SK-N-SH (cell line): ENCODE results near the gene SENP3. TPM values are rescaled to one million over a fixed set of nuclear protein-coding genes. Genes with fewer than 3 reads are reported as not detected.

Experiments used
- CTCF ChIA-PET: fragments of 300-600, 350-600 bp; formaldehyde crosslinking; extraction: SDS; loops from one replicate; lab custom pipeline; 2021; lab: Yijun Ruan, JAX
- POLR2A ChIA-PET: fragments of 350-600 bp; sonication (Branson Sonifier 250); formaldehyde crosslinking; extraction: SDS; loops from one replicate; lab custom pipeline; 2020; ENCODE audit warnings: antibody characterized with exemption, inconsistent platforms; lab: Yijun Ruan, JAX
- DNase-seq: peaks from one replicate; pipeline ENCODE4 v3.0.0; 2012
- H2AFZ ChIP-seq: fragments of 200-600 bp; sonication (generic); 2 replicates; pipeline ENCODE4 v1.8.1; 2016; ENCODE audit warnings: antibody characterized with exemption, mild to moderate bottlenecking, low read depth
- H3F3A ChIP-seq: fragments of 200-600 bp; sonication (generic); replicated peaks from 2 replicates; pipeline ENCODE3; 2016; ENCODE audit warnings: antibody characterized with exemption, mild to moderate bottlenecking; ENCODE audit not compliant: insufficient read depth
- H3K27ac ChIP-seq, 2 experiments: fragments of 200-500 bp in 1 of 2; fragments of 200-600 bp in 1 of 2; sonication (Bioruptor generic) in 1 of 2; sonication (generic), shearing (Covaris generic) in 1 of 2; 2 replicates each; pipeline versions ENCODE4 v1.5.1 to v1.6.1; 2014 to 2016; ENCODE audit warnings: low read depth in 2 of 2, inconsistent platforms in 1 of 2, low read length in 1 of 2, mild to moderate bottlenecking in 1 of 2, mixed read lengths in 1 of 2
- H3K27me3 ChIP-seq: fragments of 200-600 bp; sonication (generic), shearing (Covaris generic); 2 replicates; pipeline ENCODE4 v1.6.1; 2016; ENCODE audit warnings: mixed run types; ENCODE audit not compliant: insufficient read depth
- H3K36me3 ChIP-seq, 2 experiments: fragments of 200-500 bp in 1 of 2; fragments of 200-600 bp in 1 of 2; sonication (Bioruptor generic) in 1 of 2; sonication (generic) in 1 of 2; replicated peaks in 1 of 2; 2 replicates each; pipeline versions ENCODE3 to v1.5.1; 2014 to 2016; ENCODE audit warnings: low read length in 1 of 2, mild to moderate bottlenecking in 1 of 2; ENCODE audit not compliant: insufficient read depth in 2 of 2, control insufficient read depth in 1 of 2
- H3K4me1 ChIP-seq, 2 experiments: fragments of 200-500 bp in 1 of 2; fragments of 200-600 bp in 1 of 2; sonication (Bioruptor generic) in 1 of 2; sonication (generic), shearing (Covaris generic) in 1 of 2; 2 replicates each; pipeline versions ENCODE4 v1.5.1 to v1.6.1; 2014 to 2016; ENCODE audit warnings: low read depth in 1 of 2, low read length in 1 of 2, mixed run types in 1 of 2; ENCODE audit not compliant: insufficient read depth in 2 of 2, control insufficient read depth in 1 of 2
- H3K4me2 ChIP-seq: fragments of 200-600 bp; sonication (generic), shearing (Covaris generic); 2 replicates; pipeline ENCODE4 v1.6.1; 2017; ENCODE audit warnings: mixed run types
- H3K4me3 ChIP-seq, 2 experiments: fragments of 200-500 bp in 1 of 2; fragments of 200-600 bp in 1 of 2; sonication (Bioruptor generic) in 1 of 2; sonication (generic), shearing (Covaris generic) in 1 of 2; 2 replicates each; pipeline versions ENCODE4 v1.5.1 to v1.8.1; 2014 to 2016; ENCODE audit warnings: low read depth in 2 of 2, inconsistent platforms in 1 of 2, low read length in 1 of 2, mild to moderate bottlenecking in 1 of 2, mixed read lengths in 1 of 2, moderate library complexity in 1 of 2
- H3K79me2 ChIP-seq: fragments of 200-600 bp; sonication (generic); 2 replicates; pipeline ENCODE4 v1.8.1; 2017; ENCODE audit warnings: mild to moderate bottlenecking; ENCODE audit not compliant: insufficient read depth
- H3K9ac ChIP-seq: fragments of 200-600 bp; sonication (generic); 2 replicates; pipeline ENCODE4 v1.6.1; 2017; ENCODE audit warnings: mixed run types
- H3K9me2 ChIP-seq: fragments of 200-600 bp; sonication (generic); 2 replicates; pipeline ENCODE4 v1.6.1; 2017; ENCODE audit warnings: mixed run types
- H3K9me3 ChIP-seq: fragments of 200-600 bp; sonication (generic); 2 replicates; pipeline ENCODE4 v1.6.1; 2017; ENCODE audit warnings: mixed run types, mild to moderate bottlenecking, moderate library complexity
- H4K20me1 ChIP-seq: fragments of 200-600 bp; sonication (generic); 2 replicates; pipeline ENCODE4 v1.6.1; 2017; ENCODE audit warnings: mild to moderate bottlenecking, mixed run types; ENCODE audit not compliant: insufficient read depth
- CHD2 ChIP-seq: fragments of 150-350 bp; IDR thresholded peaks from 2 replicates; pipeline ENCODE4 v1.6.1; 2018; ENCODE audit warnings: low read length; ENCODE audit not compliant: partially characterized antibody
- CTCF ChIP-seq: fragments of 200-600 bp; sonication (generic); IDR thresholded peaks from 2 replicates; pipeline ENCODE4 v1.6.1; 2017; ENCODE audit warnings: antibody characterized with exemption, mild to moderate bottlenecking, moderate library complexity
- FOSL2 ChIP-seq: IDR thresholded peaks from 2 replicates; pipeline ENCODE4 v1.4.0; 2012; ENCODE audit warnings: low read depth, mild to moderate bottlenecking, moderate library complexity, borderline replicate concordance
- JUND ChIP-seq: IDR thresholded peaks from 2 replicates; pipeline ENCODE4 v1.4.0; 2012
- MEF2A ChIP-seq: IDR thresholded peaks from 2 replicates; pipeline ENCODE4 v1.4.0; 2012; ENCODE audit warnings: low read depth, borderline replicate concordance
- NRF1 ChIP-seq: IDR thresholded peaks from 2 replicates; pipeline ENCODE4 v1.6.1; 2012; ENCODE audit warnings: low read depth, mild to moderate bottlenecking, low read length
- POLR2AphosphoS5 ChIP-seq: IDR thresholded peaks from 2 replicates; pipeline ENCODE4 v1.6.1; 2012; ENCODE audit warnings: low read depth, low read length
- RAD21 ChIP-seq: IDR thresholded peaks from 2 replicates; pipeline ENCODE4 v1.6.1; 2012; ENCODE audit warnings: mild to moderate bottlenecking, low read length
- RCOR1 ChIP-seq: fragments of 150-350 bp; IDR thresholded peaks from 2 replicates; pipeline ENCODE4 v1.6.1; 2017; ENCODE audit warnings: antibody characterized with exemption, low read length
- RFX5 ChIP-seq: IDR thresholded peaks from 2 replicates; pipeline ENCODE4 v1.6.1; 2012; ENCODE audit warnings: mild to moderate bottlenecking, improper control_type of control experiment, low read length
- SIN3A ChIP-seq: IDR thresholded peaks from 2 replicates; pipeline ENCODE4 v1.6.1; 2012; ENCODE audit warnings: low read depth, mild to moderate bottlenecking, low read length, moderate library complexity, borderline replicate concordance
- SMC3 ChIP-seq: IDR thresholded peaks from 2 replicates; pipeline ENCODE4 v1.6.1; 2012; ENCODE audit warnings: low read depth, low read length, improper control_type of control experiment
- USF1 ChIP-seq: IDR thresholded peaks from 2 replicates; pipeline ENCODE4 v1.4.0; 2012; ENCODE audit warnings: low read depth, borderline replicate concordance
- WGBS: methylation state at CpG from one replicate; pipeline ENCODE4 v1.1.6; 2017; ENCODE audit warnings: low lambda C conversion rate; 5-methylcytosine and 5-hydroxymethylcytosine counted together
- polyA plus RNA-seq, 3 experiments: library from polyadenylated mRNA; depleted of rRNA; stranded (reverse); fragments of >200 nt; gene quantifications; 2 replicates each; pipeline ENCODE4 v1.2.3, GENCODE V29; 2012
- TF ChIP-seq, protein P1 (sequence below): IDR thresholded peaks from 2 replicates; pipeline ENCODE4 v1.4.0; 2012; ENCODE audit warnings: low read depth
- TF ChIP-seq, protein P2 (sequence below): IDR thresholded peaks from 2 replicates; pipeline ENCODE4 v1.4.0; 2012; ENCODE audit warnings: low read depth, borderline replicate concordance

SENP3 gene
- polyA plus RNA-seq, 1 of the 3 experiments (the other 2 are of a cell fraction) = 80.8 TPM

DNA sequence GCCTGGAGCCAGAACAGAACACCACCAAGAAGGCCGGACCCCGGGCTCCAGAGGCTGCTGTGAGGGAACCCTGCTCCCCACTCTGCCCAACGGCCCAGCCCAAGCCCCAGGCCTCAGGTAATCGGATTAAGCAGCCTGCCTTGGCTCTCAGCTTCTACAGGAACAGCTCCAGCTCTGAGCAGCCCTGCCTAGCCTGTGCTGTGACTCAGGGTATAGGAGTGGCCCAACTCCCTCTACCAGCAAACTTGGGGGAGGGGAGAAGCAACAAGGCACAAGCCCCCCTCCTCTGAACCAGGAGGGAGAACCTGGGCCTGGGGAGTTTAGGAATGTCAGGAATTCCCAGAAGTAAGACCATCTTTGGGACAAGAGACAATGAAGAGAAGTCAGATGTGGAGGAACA, 29.0 kb downstream of the SENP3 start:
- ChIA-PET POLR2A (interaction anchor here (0.6 to 3.5 kb wide), 2 partner anchors 25 to 95 kb away, joined by 7 to 23 read pairs; partner anchors contain the start of genes TP53 and WRAP53), CTCF (interaction anchor here (0.6 to 3.4 kb wide), 6 partner anchors 11 to 236 kb away, joined by 4 to 22 read pairs (median 17); partner anchors contain the start of genes TMEM95, TP53 and WRAP53)
- Histone ChIP-seq H3F3A (peaks cover 53% of the 10 kb centered on the region), H3K79me2 (peaks cover 14% of the 10 kb centered on the region), H3K27me3 (no peaks in the 10 kb centered on the region)
- peak; percentile 70; the same call in 1 of the 2 replicates for TF ChIP-seq SIN3A
- peak; percentile 56; the same call in 1 of the 2 replicates for TF ChIP-seq FOSL2
- TF ChIP-seq JUND = no peak
- TF ChIP-seq, all 33 proteins: peak for 2
- Histone ChIP-seq H3K4me2 (peak overlapping the region; percentile 48; the same call in 1 of the 2 replicates), H3K4me1 (peaks cover 17 to 32% of the 10 kb centered on the region in 2 experiments), H3K9me2 (no peaks in the 10 kb centered on the region), H3K36me3 (peaks cover 34 to 67% of the 10 kb centered on the region in 2 experiments), H3K9ac (peak overlapping the region; percentile 31; the same call in 1 of the 2 replicates), H3K4me3 (no peak overlapping the region), H2AFZ (no peak overlapping the region), H4K20me1 (no peaks in the 10 kb centered on the region), H3K9me3 (no peaks in the 10 kb centered on the region), H3K27ac (peak overlapping the region; percentile 47 to 63)
- peak; percentile 57 for DNase-seq
- 46% methylated on average over 4 of the region's 4 CpGs for WGBS

DNA sequence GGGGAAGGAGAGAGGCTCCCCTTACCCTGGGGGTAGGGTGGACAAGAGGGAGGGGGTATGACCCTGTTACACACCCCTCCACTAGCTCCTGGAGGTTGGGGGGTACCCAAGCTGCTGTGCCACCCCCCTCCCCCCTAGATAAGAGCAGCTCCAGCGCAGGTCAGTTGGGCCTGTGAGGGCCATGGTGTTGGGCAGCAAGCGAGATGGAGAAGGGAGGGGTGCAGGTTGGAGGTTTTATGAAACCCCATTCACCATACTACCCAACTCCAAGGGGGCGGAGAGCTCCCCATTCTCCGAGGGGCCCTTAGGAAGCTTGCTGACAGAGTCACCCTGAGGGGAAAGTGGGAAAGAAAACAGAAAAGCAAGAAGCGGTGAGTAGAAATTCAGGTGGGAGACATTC, 29.9 kb downstream of the SENP3 start:
- peaks cover 17 to 32% of the 10 kb centered on the region in 2 experiments for H3K4me1 ChIP-seq
- no peak overlapping the region for H3K9ac ChIP-seq
- no peak overlapping the region for H3K4me2 ChIP-seq
- CTCF ChIA-PET = interaction anchor here (0.8 to 3.4 kb wide), 4 partner anchors 31 to 155 kb away, joined by 3 to 17 read pairs (median 4); partner anchors contain the start of gene WRAP53
- WGBS = 97% methylated on average over 5 of the region's 5 CpGs
- no peaks in the 10 kb centered on the region for H3K27me3 ChIP-seq
- H3K27ac ChIP-seq = peak overlapping the region; percentile 8 to 47; a peak in 2 of 4 replicates
- H4K20me1 ChIP-seq = no peaks in the 10 kb centered on the region
- no peaks in the 10 kb centered on the region for H3K9me3 ChIP-seq
- DNase-seq = no peak
- H3K79me2 ChIP-seq = peaks cover 11% of the 10 kb centered on the region; the same call in 1 of the 2 replicates
- no peak overlapping the region for H3K4me3 ChIP-seq
- TF ChIP-seq RFX5 (no peak), CHD2 (no peak), NRF1 (no peak)
- TF ChIP-seq, all 33 proteins: peak for 0
- H3K36me3 ChIP-seq = peaks cover 35 to 71% of the 10 kb centered on the region in 2 experiments
- POLR2A ChIA-PET = interaction anchor here (3.5 kb wide), 1 partner anchor 95 kb away, joined by 23 read pairs; the partner anchor contains the start of genes TP53 and WRAP53
- no peaks in the 10 kb centered on the region for H3K9me2 ChIP-seq
- peaks cover 51% of the 10 kb centered on the region for H3F3A ChIP-seq
- H2AFZ ChIP-seq = no peak overlapping the region

- H3F3A ChIP-seq = peaks cover 44% of the 10 kb centered on the region
- peaks cover 41 to 68% of the 10 kb centered on the region in 2 experiments for H3K36me3 ChIP-seq
- no peak overlapping the region for H3K27ac ChIP-seq
- ChIA-PET POLR2A (interaction anchor here (1.4 kb wide), 1 partner anchor 9 kb away, joined by 3 read pairs; the partner anchor contains the start of gene MPDU1), CTCF (interaction anchor here (1.5 kb wide), 1 partner anchor 17 kb away, joined by 7 read pairs; no protein-coding TSS in a partner anchor)
- no peak overlapping the region for H3K4me2 ChIP-seq
- no peaks in the 10 kb centered on the region for H4K20me1 ChIP-seq
- H3K27me3 ChIP-seq = no peaks in the 10 kb centered on the region
- H3K9me3 ChIP-seq = no peaks in the 10 kb centered on the region
- H3K9ac ChIP-seq = no peak overlapping the region
- H3K79me2 ChIP-seq = peaks cover 12% of the 10 kb centered on the region; the same call in 1 of the 2 replicates
- no peak for DNase-seq
- H2AFZ ChIP-seq = no peak overlapping the region
- peaks cover 17 to 29% of the 10 kb centered on the region in 2 experiments for H3K4me1 ChIP-seq
- WGBS = 93% methylated on average over 22 of the region's 23 CpGs
- no peak overlapping the region for H3K4me3 ChIP-seq
- no peaks in the 10 kb centered on the region for H3K9me2 ChIP-seq
- TF ChIP-seq RFX5 (no peak), MEF2A (no peak), POLR2AphosphoS5 (no peak), SMC3 (no peak), USF1 (no peak), CTCF (no peak), RCOR1 (no peak), RAD21 (no peak)
- TF ChIP-seq, protein P1, sequence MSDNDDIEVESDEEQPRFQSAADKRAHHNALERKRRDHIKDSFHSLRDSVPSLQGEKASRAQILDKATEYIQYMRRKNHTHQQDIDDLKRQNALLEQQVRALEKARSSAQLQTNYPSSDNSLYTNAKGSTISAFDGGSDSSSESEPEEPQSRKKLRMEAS = no peak
- TF ChIP-seq, protein P2, sequence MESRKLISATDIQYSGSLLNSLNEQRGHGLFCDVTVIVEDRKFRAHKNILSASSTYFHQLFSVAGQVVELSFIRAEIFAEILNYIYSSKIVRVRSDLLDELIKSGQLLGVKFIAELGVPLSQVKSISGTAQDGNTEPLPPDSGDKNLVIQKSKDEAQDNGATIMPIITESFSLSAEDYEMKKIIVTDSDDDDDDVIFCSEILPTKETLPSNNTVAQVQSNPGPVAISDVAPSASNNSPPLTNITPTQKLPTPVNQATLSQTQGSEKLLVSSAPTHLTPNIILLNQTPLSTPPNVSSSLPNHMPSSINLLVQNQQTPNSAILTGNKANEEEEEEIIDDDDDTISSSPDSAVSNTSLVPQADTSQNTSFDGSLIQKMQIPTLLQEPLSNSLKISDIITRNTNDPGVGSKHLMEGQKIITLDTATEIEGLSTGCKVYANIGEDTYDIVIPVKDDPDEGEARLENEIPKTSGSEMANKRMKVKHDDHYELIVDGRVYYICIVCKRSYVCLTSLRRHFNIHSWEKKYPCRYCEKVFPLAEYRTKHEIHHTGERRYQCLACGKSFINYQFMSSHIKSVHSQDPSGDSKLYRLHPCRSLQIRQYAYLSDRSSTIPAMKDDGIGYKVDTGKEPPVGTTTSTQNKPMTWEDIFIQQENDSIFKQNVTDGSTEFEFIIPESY = no peak
Observed at GRCh38 chr17:7592422-7593021, 30.8 kb downstream of the SENP3 start.
